ENCODE measurements around the gene LRTM2. TPM values are rescaled to one million over a fixed set of nuclear protein-coding genes. Genes with fewer than 3 reads are reported as not detected.

LRTM2 gene
- total and polyA plus RNA-seq, 4 donors, result not detected

DNA sequence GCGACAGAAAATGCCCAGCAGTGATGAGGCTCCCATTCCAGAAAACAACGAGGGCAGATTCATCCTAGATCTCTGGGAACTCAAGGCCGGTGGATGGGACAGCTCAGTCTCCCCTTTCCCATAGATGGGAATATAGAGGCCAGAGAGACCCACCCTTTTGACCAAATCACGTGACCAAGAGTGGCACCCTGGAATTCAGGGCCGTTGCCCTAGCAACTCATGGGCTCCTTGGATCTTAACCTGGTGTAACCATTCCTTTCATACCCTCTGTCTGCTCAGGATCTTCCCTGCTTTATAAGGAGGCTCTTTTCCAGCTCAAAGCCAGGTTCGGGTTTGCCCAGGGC is 8.4 kb upstream of the LRTM2 start:
- whole genome bisulfite sequencing, result 78% methylated on average over 6 of the region's 6 CpGs
- H3K27ac ChIP-seq (ENCODE audit: low read depth in 1 of 2, low read length in 2 of 2), result peak overlapping the region in 1 of 2 donors; percentile 55
- H3K4me1 ChIP-seq (ENCODE audit: control insufficient read depth in 4 of 4, insufficient read depth in 4 of 4, low read length in 3 of 4), result no peaks in the 10 kb centered on the region

GRCh38 chr12:1812650-1813302 is 7.6 kb upstream of the LRTM2 start:
- no peak for DNase-seq (ENCODE audit: low spot score)
- 73% methylated on average over 17 of the region's 17 CpGs for WGBS
- H3K9ac ChIP-seq (ENCODE audit: low read depth in 1 of 2, low read length in 2 of 2), result no peak overlapping the region

More for the DNA sequence above, 8.4 kb upstream of the LRTM2 start:
- Histone ChIP-seq H3K36me3 (ENCODE audit: control insufficient read depth in 4 of 4, insufficient read depth in 3 of 4, low read depth in 1 of 4, low read length in 3 of 4) (no peaks in the 10 kb centered on the region), H3K9me3 (ENCODE audit: control insufficient read depth in 4 of 4, low read length in 3 of 4) (no peaks in the 10 kb centered on the region), H3K4me3 (ENCODE audit: low read depth in 1 of 3, low read length in 3 of 3) (no peak overlapping the region), H3K27me3 (ENCODE audit: control insufficient read depth in 4 of 4, insufficient read depth in 4 of 4, low read length in 3 of 4) (no peaks in the 10 kb centered on the region), H3K9ac (ENCODE audit: low read depth in 1 of 2, low read length in 2 of 2) (no peak overlapping the region)
- DNase-seq (ENCODE audit: low spot score), result no peak
- TF ChIP-seq MAX (IDR thresholded peaks at IDR 0.05), result no peak

DNA sequence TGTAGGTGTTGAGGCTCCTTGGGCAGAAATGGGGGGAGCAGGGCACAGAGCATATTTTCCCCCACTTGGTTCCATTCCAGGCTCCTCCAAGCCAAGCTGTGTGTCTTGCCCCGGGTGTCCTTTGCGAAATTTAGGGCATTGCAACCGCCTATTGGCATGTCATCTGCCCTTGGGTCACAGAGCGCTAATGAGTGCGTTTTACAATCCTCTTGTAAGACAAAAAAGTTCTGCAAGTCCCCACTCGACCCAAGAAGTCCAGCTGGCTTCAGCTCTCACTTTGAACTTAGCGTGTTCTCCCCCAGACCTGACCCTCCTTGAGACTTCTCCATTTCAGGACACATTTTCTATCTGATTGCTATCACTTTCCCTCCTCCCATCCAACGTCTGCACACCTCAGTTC is 6.1 kb upstream of the LRTM2 start:
- WGBS, result 76% methylated on average over 8 of the region's 8 CpGs
- Histone ChIP-seq H3K9ac (ENCODE audit: low read depth in 1 of 2, low read length in 2 of 2) (no peak overlapping the region), H3K36me3 (ENCODE audit: control insufficient read depth in 4 of 4, insufficient read depth in 3 of 4, low read depth in 1 of 4, low read length in 3 of 4) (no peaks in the 10 kb centered on the region), H3K9me3 (ENCODE audit: control insufficient read depth in 4 of 4, low read length in 3 of 4) (no peaks in the 10 kb centered on the region), H3K27me3 (ENCODE audit: control insufficient read depth in 4 of 4, insufficient read depth in 4 of 4, low read length in 3 of 4) (no peaks in the 10 kb centered on the region), H3K27ac (ENCODE audit: low read depth in 1 of 2, low read length in 2 of 2) (no peak overlapping the region), H3K4me3 (ENCODE audit: low read depth in 1 of 3, low read length in 3 of 3) (no peak overlapping the region), H3K4me1 (ENCODE audit: control insufficient read depth in 4 of 4, insufficient read depth in 4 of 4, low read length in 3 of 4) (no peaks in the 10 kb centered on the region)
- DNase-seq (ENCODE audit: low spot score), result no peak
- TF ChIP-seq RAD21 (IDR thresholded peaks at IDR 0.05) (no peak), FOXA1 (IDR thresholded peaks at IDR 0.05) (no peak), JUND (IDR thresholded peaks at IDR 0.05) (no peak), TAF1 (conservative IDR thresholded peaks at IDR 0.05) (no peak), HNF4A (conservative IDR thresholded peaks at IDR 0.05) (no peak), NR2F2 (IDR thresholded peaks at IDR 0.05) (no peak), SP1 (IDR thresholded peaks at IDR 0.05) (no peak), GABPA (IDR thresholded peaks at IDR 0.05 in 1 of 2, conservative IDR thresholded peaks at IDR 0.05 in 1 of 2) (no peak), HNF4G (IDR thresholded peaks at IDR 0.05) (no peak), CTCF (IDR thresholded peaks at IDR 0.05; ENCODE audit: low read depth, low read length, missing input control) (no peak), MAX (IDR thresholded peaks at IDR 0.05) (no peak), REST (IDR thresholded peaks at IDR 0.05) (no peak), EGR1 (IDR thresholded peaks at IDR 0.05; ENCODE audit: low read depth in 2 of 2) (no peak), ZBTB33 (IDR thresholded peaks at IDR 0.05) (no peak), FOXA2 (IDR thresholded peaks at IDR 0.05) (no peak), RXRA (IDR thresholded peaks at IDR 0.05) (no peak)
- TF ChIP-seq, protein P1, sequence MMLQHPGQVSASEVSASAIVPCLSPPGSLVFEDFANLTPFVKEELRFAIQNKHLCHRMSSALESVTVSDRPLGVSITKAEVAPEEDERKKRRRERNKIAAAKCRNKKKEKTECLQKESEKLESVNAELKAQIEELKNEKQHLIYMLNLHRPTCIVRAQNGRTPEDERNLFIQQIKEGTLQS (IDR thresholded peaks at IDR 0.05), result no peak

More at GRCh38 chr12:1812650-1813302, 7.6 kb upstream of the LRTM2 start:
- Histone ChIP-seq H3K4me3 (ENCODE audit: low read depth in 1 of 3, low read length in 3 of 3) (no peak overlapping the region), H3K27ac (ENCODE audit: low read depth in 1 of 2, low read length in 2 of 2) (peak overlapping the region; percentile 55 to 61), H3K36me3 (ENCODE audit: control insufficient read depth in 4 of 4, insufficient read depth in 3 of 4, low read depth in 1 of 4, low read length in 3 of 4) (no peaks in the 10 kb centered on the region), H3K9me3 (ENCODE audit: control insufficient read depth in 4 of 4, low read length in 3 of 4) (no peaks in the 10 kb centered on the region), H3K4me1 (ENCODE audit: control insufficient read depth in 4 of 4, insufficient read depth in 4 of 4, low read length in 3 of 4) (no peaks in the 10 kb centered on the region), H3K27me3 (ENCODE audit: control insufficient read depth in 4 of 4, insufficient read depth in 4 of 4, low read length in 3 of 4) (no peaks in the 10 kb centered on the region)
- TF ChIP-seq RXRA (IDR thresholded peaks at IDR 0.05) (no peak), NR2F2 (IDR thresholded peaks at IDR 0.05) (peak; percentile 86), JUND (IDR thresholded peaks at IDR 0.05) (peak in 1 of 2 donors; percentile 66)

All from liver (tissue), 9 donors.